ENCODE results near the gene GPR39. TPM values are rescaled to one million over a fixed set of nuclear protein-coding genes. Genes with fewer than 3 reads are reported as not detected.

GPR39 gene
- total RNA-seq, 1 experiment from 2014 or later, result 0.44 TPM

GRCh38 chr2:132438691-132439090 is 22.1 kb downstream of the GPR39 start:
- in situ Hi-C loops (cut with HindIII; ENCODE audit: low sequenced_read_pairs), result no loop called here
- no peak for DNase-seq (ENCODE audit: low spot score)

GRCh38 chr2:132439703-132440398 is 23.2 kb downstream of the GPR39 start:
- DNase-seq (ENCODE audit: low spot score), result no peak
- in situ Hi-C loops (cut with HindIII; ENCODE audit: low sequenced_read_pairs), result no loop called here

- no peak for DNase-seq (ENCODE audit: low spot score)
- in situ Hi-C loops (cut with HindIII; ENCODE audit: low sequenced_read_pairs), result no loop called here
Measured at GRCh38 chr2:132441051-132441450, 24.4 kb downstream of the GPR39 start.

GRCh38 chr2:132442278-132442677 is 25.7 kb downstream of the GPR39 start:
- in situ Hi-C loops (cut with HindIII; ENCODE audit: low sequenced_read_pairs), result no loop called here

GRCh38 chr2:132443106-132443505 is 26.5 kb downstream of the GPR39 start:
- in situ Hi-C loops (cut with HindIII; ENCODE audit: low sequenced_read_pairs), result no loop called here
- DNase-seq (ENCODE audit: low spot score), result no peak

More at GRCh38 chr2:132442278-132442677, 25.7 kb downstream of the GPR39 start:
- no peak for DNase-seq (ENCODE audit: low spot score)

GRCh38 chr2:132446444-132446843 is 29.8 kb downstream of the GPR39 start:
- DNase-seq (ENCODE audit: low spot score), result no peak
- in situ Hi-C loops (cut with HindIII; ENCODE audit: low sequenced_read_pairs), result no loop called here

GRCh38 chr2:132448331-132448730 is 31.7 kb downstream of the GPR39 start:
- DNase-seq (ENCODE audit: low spot score), result no peak
- in situ Hi-C loops (cut with HindIII; ENCODE audit: low sequenced_read_pairs), result no loop called here

GRCh38 chr2:132448771-132449170 is 32.2 kb downstream of the GPR39 start:
- in situ Hi-C loops (cut with HindIII; ENCODE audit: low sequenced_read_pairs), result no loop called here
- no peak for DNase-seq (ENCODE audit: low spot score)

- in situ Hi-C loops (cut with HindIII; ENCODE audit: low sequenced_read_pairs), result no loop called here
Measured at GRCh38 chr2:132449868-132450267, 33.3 kb downstream of the GPR39 start.

GRCh38 chr2:132460781-132461180 is 44.2 kb downstream of the GPR39 start:
- no peak for DNase-seq (ENCODE audit: low spot score)
- in situ Hi-C loops (cut with HindIII; ENCODE audit: low sequenced_read_pairs), result no loop called here

More at GRCh38 chr2:132449868-132450267, 33.3 kb downstream of the GPR39 start:
- DNase-seq (ENCODE audit: low spot score), result no peak

GRCh38 chr2:132462236-132462635 is 45.6 kb downstream of the GPR39 start:
- in situ Hi-C loops (cut with HindIII; ENCODE audit: low sequenced_read_pairs), result no loop called here
- no peak for DNase-seq (ENCODE audit: low spot score)

- in situ Hi-C loops (cut with HindIII; ENCODE audit: low sequenced_read_pairs), result no loop called here
- DNase-seq (ENCODE audit: low spot score), result no peak
Measured at GRCh38 chr2:132463719-132464118, 47.1 kb downstream of the GPR39 start.

GRCh38 chr2:132465917-132466316 is 49.3 kb downstream of the GPR39 start:
- no peak for DNase-seq (ENCODE audit: low spot score)
- in situ Hi-C loops (cut with HindIII; ENCODE audit: low sequenced_read_pairs), result no loop called here

- DNase-seq (ENCODE audit: low spot score), result no peak
- in situ Hi-C loops (cut with HindIII; ENCODE audit: low sequenced_read_pairs), result no loop called here
Measured at GRCh38 chr2:132466428-132467028, 49.9 kb downstream of the GPR39 start.

GRCh38 chr2:132468821-132469675 is 52.4 kb downstream of the GPR39 start:
- no peak for DNase-seq (ENCODE audit: low spot score)
- in situ Hi-C loops (cut with HindIII; ENCODE audit: low sequenced_read_pairs), result no loop called here

GRCh38 chr2:132470746-132471145 is 54.1 kb downstream of the GPR39 start:
- DNase-seq (ENCODE audit: low spot score), result no peak
- in situ Hi-C loops (cut with HindIII; ENCODE audit: low sequenced_read_pairs), result no loop called here

GRCh38 chr2:132473174-132473883 is 56.7 kb downstream of the GPR39 start:
- DNase-seq (ENCODE audit: low spot score), result no peak
- in situ Hi-C loops (cut with HindIII; ENCODE audit: low sequenced_read_pairs), result no loop called here

- no peak for DNase-seq (ENCODE audit: low spot score)
- in situ Hi-C loops (cut with HindIII; ENCODE audit: low sequenced_read_pairs), result no loop called here
Measured at GRCh38 chr2:132475615-132476014, 59.0 kb downstream of the GPR39 start.

GRCh38 chr2:132477436-132477835 is 60.8 kb downstream of the GPR39 start:
- in situ Hi-C loops (cut with HindIII; ENCODE audit: low sequenced_read_pairs), result no loop called here
- no peak for DNase-seq (ENCODE audit: low spot score)

Measured in G401 (cell line).